Breast epithelium (tissue), 4 donors: ENCODE results near the gene GPR62. TPM values are rescaled to one million over a fixed set of nuclear protein-coding genes. Genes with fewer than 3 reads are reported as not detected.

ENCODE experiments used
- DNase-seq, 2 donors: peaks; one replicate each; pipeline ENCODE4 v3.0.0-alpha.2; 2019; ENCODE audit warnings: low spot score in 2 of 2
- H3K27ac ChIP-seq, 2 donors: fragments of 200-600 bp; sonication (generic) in 1 of 2; one replicate each; pipeline ENCODE4 v1.5.1; 2016 to 2019; ENCODE audit warnings: mild to moderate bottlenecking in 1 of 2
- H3K27me3 ChIP-seq, 2 donors: fragments of 200-600 bp; sonication (generic) in 1 of 2; one replicate each; pipeline versions ENCODE4 v1.5.1 to v1.6.0; 2017 to 2019; ENCODE audit warnings: control low read depth in 1 of 2, mild to moderate bottlenecking in 1 of 2
- H3K36me3 ChIP-seq: fragments of 200-600 bp; one replicate; pipeline ENCODE4 v1.5.1; 2019
- H3K4me1 ChIP-seq, 2 donors: fragments of 200-600 bp; sonication (generic); one replicate each; pipeline ENCODE4 v1.5.1; 2016 to 2019; ENCODE audit warnings: control low read depth in 1 of 2
- H3K4me3 ChIP-seq, 3 donors: fragments of 200-600 bp; sonication (generic); 1 replicate in 2 of 3; 2 replicates in 1 of 3; pipeline ENCODE4 v1.5.1; 2016 to 2019; ENCODE audit warnings: mild to moderate bottlenecking in 3 of 3, moderate library complexity in 2 of 3
- H3K9me3 ChIP-seq, 2 donors: fragments of 200-600 bp; sonication (generic) in 1 of 2; one replicate each; pipeline ENCODE4 v1.5.1; 2016 to 2019; ENCODE audit warnings: control low read depth in 1 of 2
- CTCF ChIP-seq, 3 donors: fragments of 450-650 bp; IDR thresholded peaks; one replicate each; pipeline ENCODE4 v1.5.1; 2016 to 2017; ENCODE audit warnings: antibody characterized with exemption in 3 of 3, mild to moderate bottlenecking in 3 of 3, moderate library complexity in 3 of 3
- POLR2A ChIP-seq: fragments of 450-650 bp; IDR thresholded peaks from one replicate; pipeline ENCODE4 v1.6.1; 2016; ENCODE audit warnings: antibody characterized with exemption, mild to moderate bottlenecking, moderate library complexity
- POLR2AphosphoS5 ChIP-seq, 3 donors: sonication (generic); formaldehyde crosslinking; IDR thresholded peaks; one replicate each; pipeline ENCODE4 v1.6.1; 2017; ENCODE audit warnings: antibody characterized with exemption in 3 of 3
- intact Hi-C: fragments of 100-400 bp; cut with DNase I; formaldehyde crosslinking; loops from one replicate; pipeline ENCODE4 v1.15.1; 2023; ENCODE audit warnings: low total_unique reads
- total RNA-seq, 3 donors: library from RNA; depleted of rRNA; stranded (reverse); fragments of >200 nt; gene quantifications; one replicate each; pipeline ENCODE4 v1.1.0, GENCODE V29; 2016

Gene GPR62
- total RNA-seq, 3 donors from 2014 or later: 0.16 TPM; not detected in 2

GRCh38 chr3:51958603-51959521 lies 3.7 kb downstream of the GPR62 start:
- DNase-seq: no peak
- Histone ChIP-seq H3K27me3 (no peaks in the 10 kb centered on the region), H3K4me1 (peaks cover 0 to 5% of the 10 kb centered on the region in 2 donors), H3K9me3 (no peaks in the 10 kb centered on the region), H3K4me3 (no peak overlapping the region), H3K36me3 (no peaks in the 10 kb centered on the region), H3K27ac (no peak overlapping the region)
- intact Hi-C loops: no loop called here
- TF ChIP-seq POLR2A (no peak), POLR2AphosphoS5 (IDR thresholded peaks at IDR 0.05) (no peak), CTCF (IDR thresholded peaks at IDR 0.05) (no peak)

- no peaks in the 10 kb centered on the region for H3K36me3 ChIP-seq
- H3K27me3 ChIP-seq: no peaks in the 10 kb centered on the region
- H3K4me1 ChIP-seq: peaks cover 0 to 5% of the 10 kb centered on the region in 2 donors
- H3K4me3 ChIP-seq: no peak overlapping the region
- no peaks in the 10 kb centered on the region for H3K9me3 ChIP-seq
- TF ChIP-seq POLR2A (no peak), CTCF (IDR thresholded peaks at IDR 0.05) (no peak), POLR2AphosphoS5 (IDR thresholded peaks at IDR 0.05) (no peak)
- H3K27ac ChIP-seq: no peak overlapping the region
- no peak for DNase-seq
- intact Hi-C loops: loop anchor here (5.0 kb wide), 1 partner anchor 263 kb away; no protein-coding TSS in a partner anchor
Measured at GRCh38 chr3:51959651-51960050, 4.5 kb downstream of the GPR62 start.

- no peak overlapping the region for H3K4me3 ChIP-seq
- no peak for DNase-seq
- no peaks in the 10 kb centered on the region for H3K36me3 ChIP-seq
- H3K27ac ChIP-seq: no peak overlapping the region
- intact Hi-C loops: loop anchor here (5.0 kb wide), 1 partner anchor 262 kb away; no protein-coding TSS in a partner anchor
- TF ChIP-seq POLR2AphosphoS5 (IDR thresholded peaks at IDR 0.05) (no peak), CTCF (IDR thresholded peaks at IDR 0.05) (no peak), POLR2A (no peak)
- no peaks in the 10 kb centered on the region for H3K9me3 ChIP-seq
- H3K27me3 ChIP-seq: no peaks in the 10 kb centered on the region
- peaks cover 0 to 3% of the 10 kb centered on the region in 2 donors for H3K4me1 ChIP-seq
Measured at GRCh38 chr3:51960386-51960785, 5.2 kb downstream of the GPR62 start.

- Histone ChIP-seq H3K27ac (no peak overlapping the region), H3K4me1 (peaks cover 2 to 4% of the 10 kb centered on the region in 2 donors)
Measured at GRCh38 chr3:51961011-51961410, 5.8 kb downstream of the GPR62 start.

More at GRCh38 chr3:51961011-51961410, 5.8 kb downstream of the GPR62 start:
- H3K4me3 ChIP-seq: no peak overlapping the region
- TF ChIP-seq POLR2A (no peak), POLR2AphosphoS5 (IDR thresholded peaks at IDR 0.05) (no peak), CTCF (IDR thresholded peaks at IDR 0.05) (no peak)
- intact Hi-C loops: loop anchor here (5.0 kb wide), 1 partner anchor 261 kb away; no protein-coding TSS in a partner anchor
- no peaks in the 10 kb centered on the region for H3K27me3 ChIP-seq
- no peaks in the 10 kb centered on the region for H3K36me3 ChIP-seq
- H3K9me3 ChIP-seq: no peaks in the 10 kb centered on the region
- DNase-seq: no peak
